Activated CD8-positive, alpha-beta memory T cell treated with anti-CD3 and anti-CD28 coated beads, Interleukin-2, amount 50 U/mL, for 1 hour (primary cell): Measurements from ENCODE around the gene PLCD3.

Source experiments
- DNase-seq: peaks from one replicate; pipeline ENCODE4 v3.0.0-alpha.2; 2020; ENCODE audit errors: extremely low read depth

The PLCD3 gene

DNA sequence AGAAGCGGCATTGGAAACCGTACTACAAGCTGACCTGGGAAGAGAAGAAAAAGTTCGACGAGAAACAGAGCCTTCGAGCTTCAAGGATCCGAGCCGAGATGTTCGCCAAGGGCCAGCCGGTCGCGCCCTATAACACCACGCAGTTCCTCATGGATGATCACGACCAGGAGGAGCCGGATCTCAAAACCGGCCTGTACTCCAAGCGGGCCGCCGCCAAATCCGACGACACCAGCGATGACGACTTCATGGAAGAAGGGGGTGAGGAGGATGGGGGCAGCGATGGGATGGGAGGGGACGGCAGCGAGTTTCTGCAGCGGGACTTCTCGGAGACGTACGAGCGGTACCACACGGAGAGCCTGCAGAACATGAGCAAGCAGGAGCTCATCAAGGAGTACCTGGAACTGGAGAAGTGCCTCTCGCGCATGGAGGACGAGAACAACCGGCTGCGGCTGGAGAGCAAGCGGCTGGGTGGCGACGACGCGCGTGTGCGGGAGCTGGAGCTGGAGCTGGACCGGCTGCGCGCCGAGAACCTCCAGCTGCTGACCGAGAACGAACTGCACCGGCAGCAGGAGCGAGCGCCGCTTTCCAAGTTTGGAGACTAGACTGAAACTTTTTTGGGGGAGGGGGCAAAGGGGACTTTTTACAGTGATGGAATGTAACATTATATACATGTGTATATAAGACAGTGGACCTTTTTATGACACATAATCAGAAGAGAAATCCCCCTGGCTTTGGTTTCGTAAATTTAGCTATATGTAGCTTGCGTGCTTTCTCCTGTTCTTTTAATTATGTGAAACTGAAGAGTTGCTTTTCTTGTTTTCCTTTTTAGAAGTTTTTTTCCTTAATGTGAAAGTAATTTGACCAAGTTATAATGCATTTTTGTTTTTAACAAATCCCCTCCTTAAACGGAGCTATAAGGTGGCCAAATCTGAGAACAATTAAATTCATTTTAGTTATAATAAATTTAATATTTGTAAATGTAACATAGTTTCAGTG, 17.7 kb upstream of the PLCD3 start:
- no peak for DNase-seq

DNA sequence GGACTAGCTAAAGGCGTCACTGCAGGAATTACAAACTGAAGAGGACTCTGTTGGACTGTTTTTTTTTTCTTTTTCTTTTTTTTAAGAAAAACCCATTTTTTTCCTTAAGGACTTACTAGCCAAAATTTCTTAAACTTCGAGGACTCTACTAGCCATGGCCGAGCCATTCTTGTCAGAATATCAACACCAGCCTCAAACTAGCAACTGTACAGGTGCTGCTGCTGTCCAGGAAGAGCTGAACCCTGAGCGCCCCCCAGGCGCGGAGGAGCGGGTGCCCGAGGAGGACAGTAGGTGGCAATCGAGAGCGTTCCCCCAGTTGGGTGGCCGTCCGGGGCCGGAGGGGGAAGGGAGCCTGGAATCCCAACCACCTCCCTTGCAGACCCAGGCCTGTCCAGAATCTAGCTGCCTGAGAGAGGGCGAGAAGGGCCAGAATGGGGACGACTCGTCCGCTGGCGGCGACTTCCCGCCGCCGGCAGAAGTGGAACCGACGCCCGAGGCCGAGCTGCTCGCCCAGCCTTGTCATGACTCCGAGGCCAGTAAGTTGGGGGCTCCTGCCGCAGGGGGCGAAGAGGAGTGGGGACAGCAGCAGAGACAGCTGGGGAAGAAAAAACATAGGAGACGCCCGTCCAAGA, 16.8 kb upstream of the PLCD3 start:
- DNase-seq = no peak

DNA sequence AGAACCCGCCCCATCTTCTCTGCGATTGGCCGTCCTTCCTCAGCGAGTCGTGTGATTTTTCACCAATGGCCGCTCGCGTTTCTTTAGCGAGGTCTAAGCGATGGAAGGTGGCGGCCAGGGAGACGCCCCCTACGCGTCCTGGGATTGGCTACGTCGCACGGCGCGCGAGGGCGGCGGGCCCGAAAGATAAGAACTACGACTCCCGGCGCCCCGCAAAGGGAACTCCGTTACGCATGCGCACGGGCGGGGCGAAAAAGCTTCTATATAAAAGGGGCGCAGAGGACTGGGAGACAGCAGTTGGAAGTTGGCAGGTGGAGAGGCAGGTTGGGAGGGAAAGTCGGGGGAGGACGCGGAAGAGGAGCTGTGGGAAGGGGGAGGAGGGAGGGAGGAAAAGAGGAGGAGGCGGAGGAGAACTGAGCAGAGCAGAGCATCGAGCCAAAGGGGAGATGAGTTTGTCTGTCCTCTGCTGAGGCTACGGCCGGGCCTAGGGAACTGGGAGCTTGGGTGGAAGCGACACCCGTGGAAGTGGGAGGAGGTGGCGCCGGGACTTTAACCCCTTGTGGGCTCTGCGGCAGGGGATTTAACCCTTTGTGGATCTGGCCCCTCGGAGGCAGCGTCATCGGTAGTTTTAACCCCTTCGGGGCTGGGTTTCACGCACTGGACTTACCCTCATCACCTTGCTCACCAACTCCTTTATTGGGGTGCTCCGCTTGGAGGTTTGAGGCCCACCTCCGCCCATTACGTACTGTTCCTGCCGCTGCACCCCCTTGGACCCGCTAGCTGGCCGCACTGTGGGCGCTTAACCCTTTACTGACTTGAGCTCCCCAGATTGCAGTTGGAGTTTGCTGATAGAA, 16.1 kb upstream of the PLCD3 start, which contains the start of gene HEXIM1:
Gene HEXIM1, plus strand, starts transcription at position 293 of the 854 bp plus-strand sequence. CDS start 716 bp downstream, outside the sequence.
- DNase-seq = peak; percentile 99

DNA sequence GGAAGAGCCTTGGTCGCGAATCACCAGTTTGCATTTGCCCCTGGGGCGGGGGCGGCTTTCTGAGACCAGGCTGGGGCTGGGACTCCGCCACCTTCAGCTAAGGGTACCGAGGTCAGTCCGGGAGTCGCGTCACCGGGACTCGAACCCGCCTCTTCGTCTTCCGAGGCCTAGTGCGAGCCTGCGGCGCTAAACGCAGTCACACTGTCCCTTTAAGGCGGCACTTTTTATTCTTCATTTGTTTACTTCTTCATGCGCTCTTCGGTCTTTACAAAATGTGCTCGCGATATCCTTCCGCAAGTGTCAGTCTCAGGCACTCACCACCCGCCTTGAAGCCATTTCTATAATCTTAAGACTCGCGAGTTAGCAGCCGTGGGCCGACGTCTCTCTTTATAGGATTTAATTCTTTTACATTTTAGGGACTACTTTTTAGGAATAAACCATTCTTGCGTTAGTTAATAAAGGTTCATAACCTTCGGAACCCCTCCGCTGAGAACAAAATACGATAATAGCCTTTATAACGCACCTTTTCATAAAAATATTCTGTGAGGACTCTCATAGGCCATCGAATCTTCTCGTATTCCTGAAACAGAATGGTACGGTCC, 15.4 kb upstream of the PLCD3 start:
- DNase-seq = peak; percentile 60

DNA sequence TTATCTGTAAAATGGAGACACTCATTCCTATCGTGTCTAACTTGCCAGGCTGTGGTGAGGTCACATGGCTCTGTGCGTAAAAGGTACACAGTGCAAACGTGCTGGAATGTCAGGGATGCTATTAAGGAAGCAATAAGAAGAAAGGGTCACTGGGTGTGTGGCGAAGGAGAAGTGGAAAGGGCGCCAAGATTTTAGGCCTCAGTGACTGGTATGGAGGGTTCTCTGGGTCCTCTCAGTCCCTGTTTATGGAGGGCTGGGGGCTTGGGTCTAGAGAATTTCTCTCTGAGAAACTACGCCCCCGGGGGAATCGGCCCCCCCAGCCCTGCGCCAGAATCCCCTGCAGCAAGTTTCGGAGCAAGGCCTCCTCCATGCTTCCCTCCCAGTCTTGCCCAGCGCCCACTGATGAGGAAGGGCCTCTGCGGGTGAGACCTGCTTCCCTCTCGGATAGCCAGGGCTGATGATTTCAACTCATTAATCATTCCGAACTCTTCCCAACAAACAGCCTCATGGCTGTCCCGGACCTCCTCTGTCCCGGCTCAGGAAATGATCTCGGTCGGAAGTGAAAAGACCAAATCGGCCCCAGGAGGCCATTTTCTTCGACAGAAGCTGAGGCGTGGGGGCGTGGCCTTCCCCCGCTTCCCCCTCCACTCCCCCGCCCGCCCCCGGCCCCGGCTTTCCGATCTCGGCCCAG, 14.7 kb upstream of the PLCD3 start:
- DNase-seq = no peak

DNA sequence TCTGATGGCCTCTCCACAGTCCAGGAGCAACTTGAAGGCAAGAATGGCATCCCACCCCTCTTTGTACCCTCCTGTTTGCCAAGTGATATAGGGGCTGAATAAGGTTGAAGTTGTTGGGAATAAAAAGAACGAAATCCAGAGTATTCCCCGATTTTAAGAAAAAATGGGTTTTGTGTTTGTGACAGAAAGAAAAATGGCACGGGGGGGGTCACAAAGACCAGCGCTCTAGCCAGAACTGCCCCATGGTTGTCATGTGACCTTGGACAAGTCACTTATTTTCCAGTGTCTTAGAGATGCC, 14.2 kb upstream of the PLCD3 start:
- DNase-seq = no peak

DNA sequence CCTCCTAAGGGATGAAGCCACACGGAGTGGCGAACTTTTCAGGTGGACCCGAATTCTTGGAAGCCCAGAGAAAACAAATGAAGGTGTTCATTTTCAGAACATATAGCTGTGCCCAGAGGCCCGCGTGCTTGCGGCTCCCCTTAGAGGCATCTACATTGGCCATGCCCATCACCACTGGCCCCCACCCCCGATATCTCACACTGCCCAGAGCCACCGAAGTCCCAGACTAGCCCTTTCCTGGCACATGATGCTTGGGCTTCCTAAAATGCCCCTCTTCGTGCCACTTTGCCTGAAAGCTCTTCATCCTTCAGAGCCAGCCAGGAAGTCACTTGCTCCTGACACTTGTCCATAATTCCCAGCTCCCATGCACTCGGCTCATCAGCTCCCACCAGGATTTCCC, 13.9 kb upstream of the PLCD3 start:
- no peak for DNase-seq

DNA sequence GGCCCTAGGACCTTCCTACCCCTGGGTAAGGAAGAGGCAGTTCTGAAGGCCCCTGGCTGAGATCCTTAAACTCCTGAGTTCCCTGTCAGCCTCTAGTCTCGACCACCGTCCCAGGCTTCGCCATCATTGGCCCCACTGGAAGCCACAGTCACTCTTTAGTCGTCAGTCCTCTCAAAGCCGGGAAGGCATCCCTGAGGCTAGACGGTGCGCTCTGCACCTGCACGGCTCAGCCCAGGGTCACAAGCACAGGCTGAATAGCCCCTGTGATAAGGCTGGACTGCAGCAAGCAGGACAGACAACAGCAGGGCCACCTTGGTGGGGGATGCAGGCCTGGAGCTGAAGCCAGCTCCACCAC, 12.7 kb upstream of the PLCD3 start:
- no peak for DNase-seq

DNA sequence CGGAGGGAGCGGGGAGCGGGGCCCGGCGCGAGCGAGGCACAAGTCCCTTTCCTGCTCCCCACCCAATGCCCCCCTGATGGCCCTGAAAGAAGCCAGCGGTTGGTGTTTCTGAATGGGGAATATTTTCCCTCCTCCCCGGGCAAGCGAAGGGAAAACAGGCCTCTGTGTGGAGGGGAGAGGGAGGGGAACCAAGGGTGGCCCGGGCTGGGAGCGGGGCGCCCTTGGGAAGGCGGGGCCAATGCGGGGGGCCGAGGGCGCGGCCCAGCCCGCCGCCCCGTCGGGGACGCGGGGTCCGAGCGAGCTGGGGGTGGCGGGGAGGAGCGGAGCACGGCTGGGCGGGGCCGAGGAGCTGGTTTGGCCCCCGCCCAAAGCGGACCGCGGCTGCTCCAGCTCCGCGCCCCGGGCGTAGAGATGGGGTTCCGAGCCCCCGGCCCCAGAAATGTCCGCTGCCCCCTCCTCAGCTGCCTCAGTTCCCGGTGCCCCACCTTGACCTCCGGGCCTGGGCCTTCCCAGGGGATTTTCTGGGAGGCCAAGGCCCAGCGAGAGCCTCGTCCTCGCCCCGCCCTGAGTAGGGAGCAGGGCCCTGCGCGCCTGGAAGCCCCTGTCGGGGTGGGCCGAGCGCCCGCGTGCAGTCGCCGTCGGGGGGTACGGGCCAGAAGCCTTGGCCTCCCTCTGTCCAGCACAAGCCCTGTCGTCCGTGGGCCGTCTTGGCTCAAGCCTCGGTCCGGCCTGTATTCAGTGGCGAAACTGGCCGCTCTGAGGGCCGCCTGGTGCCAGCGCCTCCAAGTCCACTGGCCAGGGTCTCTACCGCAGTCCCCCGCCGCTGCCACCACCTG, 12.1 kb upstream of the PLCD3 start:
- no peak for DNase-seq

DNA sequence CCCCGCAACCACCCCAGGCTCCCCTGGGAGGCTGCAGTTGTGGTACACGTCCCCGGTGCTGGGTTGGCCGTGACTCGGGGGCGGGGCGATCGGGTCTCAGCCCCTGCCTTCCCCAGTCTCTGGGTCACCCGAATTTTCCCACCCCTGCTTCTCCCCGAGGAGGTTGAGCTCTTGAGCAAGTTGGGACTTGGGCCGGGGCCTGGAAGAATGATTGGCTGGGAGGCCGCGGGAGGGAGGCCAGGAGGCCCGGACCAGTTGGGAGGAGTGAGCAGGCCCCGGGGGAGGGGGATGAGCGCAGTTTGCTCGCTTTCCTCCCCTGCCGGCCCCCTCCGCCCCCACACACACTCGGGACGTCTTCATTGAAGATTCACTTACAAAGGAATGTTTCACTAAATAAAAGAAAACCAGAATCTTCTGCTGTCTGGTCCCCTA, 11.5 kb upstream of the PLCD3 start:
- DNase-seq = no peak

DNA sequence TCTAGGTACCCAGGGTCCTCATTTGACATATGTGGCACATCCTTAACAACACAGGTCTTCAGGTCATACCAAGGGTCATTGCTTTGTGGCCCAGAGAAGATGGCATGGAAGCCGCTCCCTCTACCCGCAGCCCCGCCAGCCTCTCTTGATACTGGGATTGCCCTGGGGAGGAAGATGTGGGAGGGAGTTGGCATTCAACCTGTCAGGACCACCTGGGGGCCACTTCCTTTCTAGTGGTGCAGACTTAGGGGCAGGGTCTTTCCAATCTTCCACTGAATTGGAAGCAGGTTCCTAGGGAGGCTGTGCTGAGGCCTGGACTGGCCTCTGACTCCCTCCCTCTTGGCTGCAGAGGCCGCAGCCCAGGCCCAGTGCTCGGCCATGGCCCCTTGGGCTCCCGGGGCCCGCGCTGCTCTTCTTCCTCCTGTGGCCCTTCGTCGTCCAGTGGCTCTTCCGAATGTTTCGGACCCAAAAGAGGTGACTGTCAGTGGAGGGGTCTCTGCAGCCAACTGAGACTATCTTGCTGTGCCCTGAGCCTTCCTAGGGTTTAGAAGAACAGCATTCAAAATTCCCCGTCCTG, 10.9 kb upstream of the PLCD3 start:
- no peak for DNase-seq

DNA sequence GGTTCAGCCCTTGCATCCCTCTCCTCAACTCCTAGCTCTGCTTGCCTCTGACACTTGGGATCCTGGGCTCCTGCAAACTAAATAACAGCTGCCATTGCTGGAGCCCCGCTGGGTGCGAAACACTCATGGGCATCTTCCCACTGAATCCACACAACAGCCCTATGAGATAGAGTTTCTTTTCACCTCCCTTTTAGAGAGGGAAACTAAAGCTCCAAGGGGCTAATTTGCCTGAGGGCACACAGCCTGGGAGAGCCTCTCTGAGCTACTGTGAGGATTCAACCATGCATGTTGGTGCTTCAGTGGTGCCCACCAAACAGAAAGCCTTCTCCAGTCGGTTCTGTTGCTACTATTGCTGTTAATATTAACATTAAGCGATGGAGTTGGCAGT, 7.2 kb upstream of the PLCD3 start:
- no peak for DNase-seq

DNA sequence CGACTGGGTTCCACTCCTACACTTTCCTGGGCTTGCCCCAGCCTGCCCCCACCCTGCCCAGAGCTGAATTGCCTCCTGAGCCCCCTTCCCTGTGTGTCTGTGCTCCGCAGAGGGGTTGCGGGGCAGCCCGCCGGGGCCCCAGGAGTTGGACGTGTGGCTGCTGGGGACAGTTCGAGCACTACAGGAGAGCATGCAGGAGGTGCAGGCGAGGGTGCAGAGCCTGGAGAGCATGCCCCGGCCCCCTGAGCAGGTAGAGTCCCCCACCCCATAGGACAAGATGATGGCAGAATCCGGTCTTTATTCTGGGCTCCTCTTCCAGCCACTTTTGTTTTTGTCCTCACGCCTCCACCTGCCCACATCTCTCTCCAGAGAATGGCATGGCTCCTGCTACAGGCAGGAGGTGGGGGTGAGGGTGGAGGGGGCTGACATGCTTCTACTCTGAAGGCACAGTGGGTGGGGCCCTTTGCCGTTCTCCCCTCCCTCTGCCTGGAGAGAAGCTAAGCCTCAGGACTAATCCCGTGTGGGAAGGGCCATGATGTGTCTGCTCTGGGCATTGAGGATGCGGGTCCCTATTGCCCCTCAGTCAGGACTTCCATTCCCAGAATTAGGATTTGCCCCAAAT, 6.7 kb upstream of the PLCD3 start:
- no peak for DNase-seq

DNA sequence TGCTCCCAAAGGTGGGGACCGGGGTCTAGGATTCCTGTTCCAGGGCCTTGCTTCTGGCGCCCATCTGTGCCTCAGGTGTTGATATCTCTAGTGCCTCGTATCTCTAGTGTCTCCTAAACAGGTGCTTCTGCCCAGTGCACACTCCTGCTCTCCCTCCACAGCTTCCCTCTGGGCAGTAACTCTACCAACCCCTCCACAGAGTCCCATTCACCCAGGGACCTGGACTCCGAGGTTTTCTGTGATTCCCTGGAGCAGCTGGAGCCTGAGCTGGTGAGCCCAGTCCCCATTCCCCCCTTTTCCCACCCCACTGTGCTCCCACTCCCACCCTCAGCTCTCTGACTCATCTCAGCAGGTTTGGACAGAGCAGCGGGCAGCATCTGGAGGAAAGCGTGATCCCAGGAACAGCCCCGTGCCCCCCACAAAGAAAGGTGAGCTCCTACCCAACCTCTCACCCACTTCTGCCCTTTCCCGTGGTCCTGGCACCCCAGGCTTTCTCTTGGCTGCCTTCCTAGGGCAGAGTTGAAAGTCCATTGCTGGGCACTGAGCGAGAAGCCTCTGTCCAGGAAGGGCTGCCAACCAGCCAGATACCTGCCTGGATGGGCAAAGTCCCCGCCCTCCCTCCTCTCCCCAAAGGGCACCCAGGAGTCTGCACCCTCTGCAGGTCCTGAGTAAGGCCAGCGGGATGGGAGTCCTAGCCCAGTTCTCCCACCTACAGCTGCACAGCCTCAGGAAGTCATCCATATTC, 5.4 kb upstream of the PLCD3 start:
- no peak for DNase-seq

DNA sequence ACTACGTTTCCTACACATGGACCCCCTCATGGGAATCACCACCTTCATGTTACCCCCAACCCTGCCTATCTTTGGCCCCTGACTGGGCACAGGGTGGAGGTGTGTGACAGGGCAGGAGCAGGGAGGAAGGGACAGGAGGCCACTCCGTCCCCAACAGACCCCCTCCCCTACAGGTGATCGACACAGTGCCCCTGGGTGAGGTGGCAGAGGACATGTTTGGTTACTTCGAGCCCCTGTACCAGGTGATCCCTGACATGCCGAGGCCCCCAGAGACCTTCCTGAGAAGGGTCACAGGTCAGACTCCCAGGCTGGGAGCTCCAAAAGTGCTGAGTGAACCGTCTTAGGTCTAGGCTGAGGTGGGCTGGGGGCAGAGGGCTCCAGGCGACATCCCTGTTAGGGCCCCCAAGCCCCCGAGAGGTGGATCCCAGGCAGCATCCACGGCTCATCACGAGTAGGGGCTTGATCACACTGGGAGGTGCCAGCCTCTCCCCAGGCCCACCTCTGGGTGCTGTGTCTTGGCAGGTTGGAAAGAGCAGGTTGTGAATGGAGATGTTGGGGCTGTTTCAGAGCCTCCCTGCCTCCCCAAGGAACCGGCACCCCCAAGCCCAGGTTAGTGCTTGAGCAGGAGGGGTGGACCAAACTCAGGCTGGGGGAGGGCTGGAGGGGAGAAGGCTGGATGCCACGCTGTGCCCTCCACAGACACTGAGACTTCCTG, 4.7 kb upstream of the PLCD3 start:
- DNase-seq = no peak

DNA sequence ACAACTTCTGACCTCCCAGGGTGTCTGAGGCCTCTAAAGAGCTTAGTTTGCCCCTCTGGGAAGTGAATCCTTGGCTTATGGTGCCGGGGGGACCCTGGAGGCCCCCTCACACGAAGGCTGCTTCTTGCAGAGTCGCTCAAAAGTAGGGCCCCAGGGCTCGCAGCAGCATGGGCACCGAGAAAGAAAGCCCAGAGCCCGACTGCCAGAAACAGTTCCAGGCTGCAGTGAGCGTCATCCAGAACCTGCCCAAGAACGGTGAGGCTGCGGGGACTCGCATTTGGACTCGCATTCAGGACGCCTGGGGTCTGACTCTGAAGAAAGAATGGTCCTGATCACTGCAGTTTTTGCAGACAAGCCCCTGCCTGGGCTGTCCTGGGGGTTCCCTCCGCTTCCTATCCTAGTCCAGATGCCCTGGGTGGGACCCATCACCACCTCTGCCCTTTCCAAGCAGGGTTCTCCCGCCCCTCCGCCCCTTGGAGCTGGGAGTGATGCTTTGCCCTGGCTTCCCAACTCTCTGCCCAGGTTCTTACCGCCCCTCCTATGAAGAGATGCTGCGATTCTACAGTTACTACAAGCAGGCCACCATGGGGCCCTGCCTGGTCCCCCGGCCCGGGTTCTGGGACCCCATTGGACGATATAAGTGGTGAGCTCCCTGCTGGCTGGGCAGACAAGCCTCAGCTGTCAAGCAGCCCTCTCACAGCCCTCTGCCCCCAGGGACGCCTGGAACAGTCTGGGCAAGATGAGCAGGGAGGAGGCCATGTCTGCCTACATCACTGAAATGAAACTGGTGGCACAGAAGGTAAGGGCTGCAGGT, 3.9 kb upstream of the PLCD3 start:
- no peak for DNase-seq

DNA sequence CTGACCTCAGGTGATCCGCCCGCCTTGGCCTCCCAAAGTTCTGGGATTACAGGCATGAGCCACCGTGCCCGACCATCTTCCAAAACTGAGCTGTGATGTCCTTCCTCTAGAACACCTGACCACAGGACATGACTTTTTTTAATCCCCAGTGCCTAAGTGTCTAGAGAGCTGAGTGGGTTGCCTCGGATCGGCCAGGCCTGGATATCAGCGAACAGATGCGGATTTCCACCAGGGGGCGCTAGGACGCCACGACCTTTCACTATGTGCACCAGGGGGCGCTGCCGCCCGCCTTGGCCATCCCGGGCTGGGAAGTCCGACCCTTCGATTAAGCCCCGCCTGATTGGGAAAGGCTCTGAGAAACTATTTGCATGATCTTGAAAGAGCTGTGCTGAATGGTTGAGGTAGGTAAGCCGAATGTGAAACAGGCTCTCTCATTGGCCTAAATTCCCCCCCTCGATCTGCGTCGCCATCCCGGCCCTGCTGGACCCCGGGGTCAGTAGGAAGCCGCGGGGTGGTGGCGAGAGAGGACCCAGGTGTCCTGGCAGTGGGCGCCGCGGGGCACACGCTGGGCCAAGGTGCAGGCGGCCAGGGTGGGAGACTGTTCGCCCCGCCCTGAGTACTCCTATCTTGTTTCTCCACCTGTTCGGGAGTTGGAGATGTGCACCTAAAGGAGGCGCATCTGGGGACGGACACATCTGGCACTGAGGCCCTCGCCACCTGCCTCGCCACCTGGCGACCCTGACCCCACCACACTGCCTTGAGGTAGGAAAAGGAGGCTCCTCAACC, 3.1 kb upstream of the PLCD3 start, which contains the start of gene ACBD4:
Gene ACBD4, plus strand, starts transcription at position 496 of the 786 bp plus-strand sequence. CDS start 458 bp downstream, outside the sequence.
- DNase-seq = peak; percentile 96
